Sciatic nerve (tissue), 2 donors: ENCODE results near the gene SLFN12. TPM values are rescaled to one million over a fixed set of nuclear protein-coding genes. Genes with fewer than 3 reads are reported as not detected.
A peak's percentile ranks its signal among the peaks of the same experiment; 100 is the strongest.

Source experiments
- ATAC-seq: fragments of 200-7000 bp; cut with Tn5 transposase; one replicate; pipeline ENCODE4 v1.9.1; 2020; ENCODE audit warnings: mild to moderate bottlenecking, moderate library complexity
- DNase-seq: peaks from one replicate; pipeline ENCODE4 v3.0.0-alpha.2; 2020; ENCODE audit warnings: low spot score
- intact Hi-C: fragments of 100-400 bp; cut with DNase I; formaldehyde crosslinking; loops from one replicate; pipeline ENCODE4 v1.14.2; 2022
- total RNA-seq: library from RNA; stranded (reverse); fragmentation: NEBNext Ultra II Directional; extraction: Animal tissue kit (Norgen Biotek cat#: 25700); gene quantifications from one replicate; pipeline ENCODE4 v1.2.1, GENCODE V29; 2021
- donor health status: DM: no; HTN: no; CAD: no.
- donor health status: DM: no; HTN: no; CAD: no.

Gene SLFN12
- total RNA-seq, 1 donor from 2014 or later: 17.2 TPM

GRCh38 chr17:35368081-35368830, 64.0 kb downstream of the SLFN12 start:
- intact Hi-C loops: no loop called here
- DNase-seq: no peak
- ATAC-seq: peak; percentile 91

- intact Hi-C loops: no loop called here
- DNase-seq (no peak), ATAC-seq (no peak)
Observed at GRCh38 chr17:35361027-35361426, 71.3 kb downstream of the SLFN12 start.

Other genes with a start within 250 kb of the SLFN12 start
- not detected for gene SLC35G3, start 238.1 kb downstream of the SLFN12 start, total RNA-seq
- gene SLFN5, start 189.4 kb downstream of the SLFN12 start, total RNA-seq: 47.7 TPM
- gene SLFN11, start 58.9 kb downstream of the SLFN12 start, total RNA-seq: 107 TPM
- gene SLFN13, start 16.3 kb upstream of the SLFN12 start, total RNA-seq: 33.8 TPM
- 6.0 TPM for gene SLFN12L, start 105.2 kb upstream of the SLFN12 start, total RNA-seq
- 0.45 TPM for gene SLFN14, start 128.3 kb upstream of the SLFN12 start, total RNA-seq
- 7.8 TPM for gene PEX12, start 146.1 kb upstream of the SLFN12 start, total RNA-seq
- gene AP2B1, start 154.8 kb upstream of the SLFN12 start, total RNA-seq: 130 TPM